GM18861 (cell line): ENCODE data around the gene EXOSC3.

Experiments used
- ATAC-seq: cut with Tn5 transposase; IDR thresholded peaks from one replicate; pipeline ENCODE4 v1.9.1; 2021; ENCODE audit not compliant: unreplicated experiment

EXOSC3 gene

GRCh38 chr9:37739222-37739621 lies 45.6 kb downstream of the EXOSC3 start:
- ATAC-seq: no peak

GRCh38 chr9:37732952-37733351 lies 51.9 kb downstream of the EXOSC3 start:
- ATAC-seq: no peak

GRCh38 chr9:37732086-37732741 lies 52.6 kb downstream of the EXOSC3 start:
- ATAC-seq: no peak

- ATAC-seq: no peak
These were observed 54.0 kb downstream of the EXOSC3 start for GRCh38 chr9:37730839-37731238.

GRCh38 chr9:37730256-37730655 lies 54.6 kb downstream of the EXOSC3 start:
- no peak for ATAC-seq
